ENCODE measurements around the gene FOXP4.

Gene FOXP4

GRCh38 chr6:41512146-41512701 is 34.0 kb upstream of the FOXP4 start:
- ATAC-seq (no peak), DNase-seq (ENCODE audit: low spot score in 2 of 2) (no peak)
- Mint-ChIP-seq H3K36me3 (no peaks in the 10 kb centered on the region), H3K4me1 (peaks cover 5% of the 10 kb centered on the region), H3K4me3 (no peak overlapping the region), H3K9me3 (no peaks in the 10 kb centered on the region), H3K27ac (no peak overlapping the region)

GRCh38 chr6:41515995-41516394 is 30.2 kb upstream of the FOXP4 start:
- Mint-ChIP-seq H3K36me3 (no peaks in the 10 kb centered on the region), H3K9me3 (no peaks in the 10 kb centered on the region), H3K27ac (no peak overlapping the region), H3K4me1 (no peaks in the 10 kb centered on the region), H3K4me3 (no peak overlapping the region)
- DNase-seq (ENCODE audit: low spot score in 2 of 2) (no peak), ATAC-seq (no peak)

- Mint-ChIP-seq H3K36me3 (no peaks in the 10 kb centered on the region), H3K9me3 (no peaks in the 10 kb centered on the region), H3K27ac (no peak overlapping the region), H3K4me3 (no peak overlapping the region), H3K4me1 (no peaks in the 10 kb centered on the region)
- ATAC-seq, result no peak
- DNase-seq (ENCODE audit: low spot score in 2 of 2), result no peak
Observed at GRCh38 chr6:41518118-41518517, 28.1 kb upstream of the FOXP4 start.

- Mint-ChIP-seq H3K36me3 (no peaks in the 10 kb centered on the region), H3K4me3 (no peak overlapping the region), H3K4me1 (peaks cover 6% of the 10 kb centered on the region), H3K27ac (peak overlapping the region; percentile 51), H3K9me3 (no peaks in the 10 kb centered on the region)
- ATAC-seq, result no peak
- DNase-seq (ENCODE audit: low spot score in 2 of 2), result no peak
Observed at GRCh38 chr6:41519305-41519744, 26.9 kb upstream of the FOXP4 start.

GRCh38 chr6:41519745-41520699 is 26.2 kb upstream of the FOXP4 start:
- DNase-seq (ENCODE audit: low spot score in 2 of 2) (no peak), ATAC-seq (no peak)
- Mint-ChIP-seq H3K27ac (peak overlapping the region; percentile 51), H3K36me3 (no peaks in the 10 kb centered on the region), H3K9me3 (no peaks in the 10 kb centered on the region), H3K4me1 (peaks cover 6% of the 10 kb centered on the region), H3K4me3 (no peak overlapping the region)

- Mint-ChIP-seq H3K4me3 (no peak overlapping the region), H3K9me3 (no peaks in the 10 kb centered on the region), H3K4me1 (peaks cover 12% of the 10 kb centered on the region), H3K36me3 (no peaks in the 10 kb centered on the region), H3K27ac (peak overlapping the region; percentile 75)
- no peak for ATAC-seq
- DNase-seq (ENCODE audit: low spot score in 2 of 2), result no peak
Observed at GRCh38 chr6:41522780-41523548, 23.2 kb upstream of the FOXP4 start.

- H3K9me3 Mint-ChIP-seq, result no peaks in the 10 kb centered on the region
- ATAC-seq (no peak), DNase-seq (ENCODE audit: low spot score in 2 of 2) (no peak)
- H3K36me3 Mint-ChIP-seq, result no peaks in the 10 kb centered on the region
- no peak overlapping the region for H3K4me3 Mint-ChIP-seq
- peaks cover 12% of the 10 kb centered on the region for H3K4me1 Mint-ChIP-seq
- H3K27ac Mint-ChIP-seq, result peak overlapping the region; percentile 75
Observed at GRCh38 chr6:41523915-41524633, 22.1 kb upstream of the FOXP4 start.

- Mint-ChIP-seq H3K9me3 (no peaks in the 10 kb centered on the region), H3K4me1 (peaks cover 13% of the 10 kb centered on the region), H3K4me3 (no peak overlapping the region), H3K27ac (no peak overlapping the region), H3K36me3 (no peaks in the 10 kb centered on the region)
- DNase-seq (ENCODE audit: low spot score in 2 of 2) (no peak), ATAC-seq (no peak)
Observed at GRCh38 chr6:41524634-41525011, 21.6 kb upstream of the FOXP4 start.

GRCh38 chr6:41527721-41528408 is 18.3 kb upstream of the FOXP4 start:
- H3K9me3 Mint-ChIP-seq, result no peaks in the 10 kb centered on the region
- peaks cover 44% of the 10 kb centered on the region for H3K4me1 Mint-ChIP-seq
- ATAC-seq (no peak), DNase-seq (ENCODE audit: low spot score in 2 of 2) (no peak)
- no peak overlapping the region for H3K27ac Mint-ChIP-seq
- H3K4me3 Mint-ChIP-seq, result no peak overlapping the region
- H3K36me3 Mint-ChIP-seq, result peaks cover 11% of the 10 kb centered on the region

GRCh38 chr6:41528409-41528963 is 17.7 kb upstream of the FOXP4 start:
- Mint-ChIP-seq H3K27ac (no peak overlapping the region), H3K9me3 (no peaks in the 10 kb centered on the region), H3K4me3 (no peak overlapping the region), H3K4me1 (peaks cover 49% of the 10 kb centered on the region), H3K36me3 (peaks cover 11% of the 10 kb centered on the region)
- DNase-seq (ENCODE audit: low spot score in 2 of 2) (no peak), ATAC-seq (no peak)

- H3K4me1 Mint-ChIP-seq, result peaks cover 50% of the 10 kb centered on the region
- no peak overlapping the region for H3K4me3 Mint-ChIP-seq
- H3K9me3 Mint-ChIP-seq, result no peaks in the 10 kb centered on the region
- peaks cover 11% of the 10 kb centered on the region for H3K36me3 Mint-ChIP-seq
- ATAC-seq (no peak), DNase-seq (ENCODE audit: low spot score in 2 of 2) (no peak)
- H3K27ac Mint-ChIP-seq, result no peak overlapping the region
Observed at GRCh38 chr6:41529049-41529448, 17.1 kb upstream of the FOXP4 start.

- H3K4me1 Mint-ChIP-seq, result peaks cover 50% of the 10 kb centered on the region
- peaks cover 11% of the 10 kb centered on the region for H3K36me3 Mint-ChIP-seq
- DNase-seq (ENCODE audit: low spot score in 2 of 2) (no peak), ATAC-seq (no peak)
- H3K9me3 Mint-ChIP-seq, result no peaks in the 10 kb centered on the region
- H3K4me3 Mint-ChIP-seq, result no peak overlapping the region
- no peak overlapping the region for H3K27ac Mint-ChIP-seq
Observed at GRCh38 chr6:41529970-41530369, 16.2 kb upstream of the FOXP4 start.

- peaks cover 50% of the 10 kb centered on the region for H3K4me1 Mint-ChIP-seq
- no peak overlapping the region for H3K27ac Mint-ChIP-seq
- DNase-seq (ENCODE audit: low spot score in 2 of 2) (no peak), ATAC-seq (no peak)
- H3K36me3 Mint-ChIP-seq, result peaks cover 11% of the 10 kb centered on the region
- H3K9me3 Mint-ChIP-seq, result no peaks in the 10 kb centered on the region
- no peak overlapping the region for H3K4me3 Mint-ChIP-seq
Observed at GRCh38 chr6:41530476-41530875, 15.7 kb upstream of the FOXP4 start.

- DNase-seq (ENCODE audit: low spot score in 2 of 2) (no peak), ATAC-seq (no peak)
- Mint-ChIP-seq H3K36me3 (peaks cover 11% of the 10 kb centered on the region), H3K4me3 (peak overlapping the region; percentile 74), H3K27ac (peak overlapping the region; percentile 95), H3K4me1 (peaks cover 50% of the 10 kb centered on the region), H3K9me3 (no peaks in the 10 kb centered on the region)
Observed at GRCh38 chr6:41531016-41531415, 15.2 kb upstream of the FOXP4 start.
